ENCODE data around the gene IQSEC1.

IQSEC1 gene

GRCh38 chr3:13067778-13068177 is 5.5 kb downstream of the IQSEC1 start:
- DNase-seq = no peak

GRCh38 chr3:13066834-13067233 is 6.4 kb downstream of the IQSEC1 start:
- DNase-seq = no peak

- DNase-seq = no peak
These were observed 7.0 kb downstream of the IQSEC1 start for GRCh38 chr3:13066236-13066635.

- DNase-seq = no peak
These were observed 7.5 kb downstream of the IQSEC1 start for GRCh38 chr3:13065727-13066126.

GRCh38 chr3:13064964-13065363 is 8.3 kb downstream of the IQSEC1 start:
- DNase-seq = no peak

- no peak for DNase-seq
These were observed 8.9 kb downstream of the IQSEC1 start for GRCh38 chr3:13064159-13064868.

GRCh38 chr3:13063225-13063624 is 10.0 kb downstream of the IQSEC1 start:
- no peak for DNase-seq

- DNase-seq = no peak
These were observed 10.6 kb downstream of the IQSEC1 start for GRCh38 chr3:13062647-13063046.

GRCh38 chr3:13060341-13060910 is 12.8 kb downstream of the IQSEC1 start:
- no peak for DNase-seq

GRCh38 chr3:13058346-13059120 is 14.7 kb downstream of the IQSEC1 start:
- no peak for DNase-seq

GRCh38 chr3:13057282-13058040 is 15.8 kb downstream of the IQSEC1 start:
- DNase-seq = no peak

- no peak for DNase-seq
These were observed 17.6 kb downstream of the IQSEC1 start for GRCh38 chr3:13055634-13056033.

- no peak for DNase-seq
These were observed 18.6 kb downstream of the IQSEC1 start for GRCh38 chr3:13054341-13055285.

- no peak for DNase-seq
These were observed 19.3 kb downstream of the IQSEC1 start for GRCh38 chr3:13053893-13054292.

GRCh38 chr3:13053420-13053819 is 19.8 kb downstream of the IQSEC1 start:
- no peak for DNase-seq

- no peak for DNase-seq
These were observed 20.9 kb downstream of the IQSEC1 start for GRCh38 chr3:13052191-13052820.

- no peak for DNase-seq
These were observed 21.6 kb downstream of the IQSEC1 start for GRCh38 chr3:13051581-13051980.

GRCh38 chr3:13051066-13051465 is 22.2 kb downstream of the IQSEC1 start:
- no peak for DNase-seq

- DNase-seq = no peak
These were observed 22.8 kb downstream of the IQSEC1 start for GRCh38 chr3:13050446-13050845.

- no peak for DNase-seq
These were observed 23.8 kb downstream of the IQSEC1 start for GRCh38 chr3:13049400-13049799.

- no peak for DNase-seq
These were observed 25.7 kb downstream of the IQSEC1 start for GRCh38 chr3:13047296-13048165.

Data from CD4-positive, alpha-beta T cell treated with Interleukin-10 for 1 hour (primary cell).